ENCODE data around the gene HTRA3. TPM values are rescaled to one million over a fixed set of nuclear protein-coding genes. Genes with fewer than 3 reads are reported as not detected.

The HTRA3 gene
- total RNA-seq, 4 donors from 2014 or later, result 4.0 to 18.2 (median 11.4) TPM

- H3K4me3 ChIP-seq (ENCODE audit: low read depth, poor library complexity, severe bottlenecking), result no peak overlapping the region
- DNase-seq (ENCODE audit: low spot score in 2 of 2), result no peak
- WGBS, 2 donors, result 78 to 83% methylated on average over 10 of the region's 10 CpGs
- no peak for TF ChIP-seq CTCF (IDR thresholded peaks at IDR 0.05)
- TF ChIP-seq POLR2A (IDR thresholded peaks at IDR 0.05), result no peak
- intact Hi-C loops (cut with DNase I; ENCODE audit: low total_unique reads), result loop anchor here (10.0 kb wide), 1 partner anchor 162 kb away; no protein-coding TSS in a partner anchor
Observed at GRCh38 chr4:8242782-8243560, 26.6 kb upstream of the HTRA3 start.

GRCh38 chr4:8244001-8244757 is 25.4 kb upstream of the HTRA3 start:
- 89 to 97% methylated on average over 14 to 18 of the region's 18 CpGs for WGBS, 2 donors
- TF ChIP-seq CTCF (IDR thresholded peaks at IDR 0.05) (no peak), POLR2A (IDR thresholded peaks at IDR 0.05) (no peak)
- H3K4me3 ChIP-seq (ENCODE audit: low read depth, poor library complexity, severe bottlenecking), result no peak overlapping the region
- intact Hi-C loops (cut with DNase I; ENCODE audit: low total_unique reads), result loop anchor here (10.0 kb wide), 1 partner anchor 161 kb away; no protein-coding TSS in a partner anchor
- DNase-seq (ENCODE audit: low spot score in 2 of 2), result no peak

GRCh38 chr4:8244931-8245460 is 24.6 kb upstream of the HTRA3 start:
- TF ChIP-seq CTCF (IDR thresholded peaks at IDR 0.05) (no peak), POLR2A (IDR thresholded peaks at IDR 0.05) (no peak)
- H3K4me3 ChIP-seq (ENCODE audit: low read depth, poor library complexity, severe bottlenecking), result no peak overlapping the region
- no peak for DNase-seq (ENCODE audit: low spot score in 2 of 2)
- 93 to 94% methylated on average over 13 to 19 of the region's 19 CpGs for WGBS, 2 donors
- intact Hi-C loops (cut with DNase I; ENCODE audit: low total_unique reads), result loop anchor here (10.0 kb wide), 1 partner anchor 160 kb away; no protein-coding TSS in a partner anchor

GRCh38 chr4:8245884-8246833 is 23.4 kb upstream of the HTRA3 start:
- H3K4me3 ChIP-seq (ENCODE audit: low read depth, poor library complexity, severe bottlenecking), result no peak overlapping the region
- WGBS, 2 donors, result 93% methylated on average over 31 of the region's 31 CpGs
- DNase-seq (ENCODE audit: low spot score in 2 of 2), result no peak
- TF ChIP-seq CTCF (IDR thresholded peaks at IDR 0.05) (no peak), POLR2A (IDR thresholded peaks at IDR 0.05) (no peak)
- intact Hi-C loops (cut with DNase I; ENCODE audit: low total_unique reads), result loop anchor here (10.0 kb wide), 1 partner anchor 159 kb away; no protein-coding TSS in a partner anchor

All from lower leg skin (tissue), 4 donors.